T-cell (primary cell): ENCODE data around the gene MYO6. TPM values are rescaled to one million over a fixed set of nuclear protein-coding genes. Genes with fewer than 3 reads are reported as not detected.

Experiments
- ATAC-seq, 4 experiments: fragments of 200-7000 bp in 3 of 4; fragments of 150-1000 bp in 1 of 4; cut with Tn5 transposase; replicated peaks in 1 of 4; 1 replicate in 3 of 4; 2 replicates in 1 of 4; pipeline ENCODE4 v1.10.0; 2021; ENCODE audit warnings: moderate library complexity in 3 of 4, mild to moderate bottlenecking in 2 of 4, moderate number of reproducible peaks in 1 of 4
- CTCF ChIA-PET, 2 donors: fragments of 300-600 bp; sonication (Branson Sonifier 250); formaldehyde crosslinking; loops; one replicate each; lab custom pipeline; 2022; ENCODE audit warnings: antibody characterized with exemption in 2 of 2; lab: Charles Lee
- POLR2A ChIA-PET, 2 donors: fragments of 300-600 bp; sonication (Branson Sonifier 250); formaldehyde crosslinking; loops; one replicate each; lab custom pipeline; 2022; ENCODE audit warnings: antibody characterized with exemption in 2 of 2; lab: Charles Lee
- DNase-seq, 35 experiments: peaks; one replicate each; pipeline versions ENCODE4 v3.0.0 to v3.0.0-alpha.2; 2013 to 2023
- H3K27ac ChIP-seq: one replicate; pipeline ENCODE4 v1.5.1; 2013; ENCODE audit warnings: low read length
- H3K27me3 ChIP-seq, 2 experiments: replicated peaks in 1 of 2; 1 replicate in 1 of 2; 2 replicates in 1 of 2; pipeline versions ENCODE4 v1.6.1 to v1.7.0; 2013; ENCODE audit warnings: low read length in 1 of 2, mixed read lengths in 1 of 2; ENCODE audit not compliant: control insufficient read depth in 2 of 2, insufficient read depth in 2 of 2; ENCODE audit errors: extremely low read depth in 1 of 2
- H3K36me3 ChIP-seq, 2 donors: 1 replicate in 1 of 2; 2 replicates in 1 of 2; pipeline versions ENCODE4 v1.6.1 to v1.7.0; 2013; ENCODE audit warnings: low read length in 1 of 2; ENCODE audit not compliant: control insufficient read depth in 2 of 2, insufficient read depth in 1 of 2; ENCODE audit errors: extremely low read depth in 1 of 2
- H3K4me1 ChIP-seq, 2 experiments: 1 replicate in 1 of 2; 2 replicates in 1 of 2; pipeline versions ENCODE4 v1.6.1 to v1.7.0; 2013; ENCODE audit warnings: low read length in 2 of 2, mixed read lengths in 1 of 2; ENCODE audit not compliant: insufficient read depth in 2 of 2, control insufficient read depth in 1 of 2; ENCODE audit errors: extremely low read depth in 1 of 2
- H3K4me3 ChIP-seq, 2 donors: 1 replicate in 1 of 2; 2 replicates in 1 of 2; pipeline versions ENCODE4 v1.5.1 to v1.7.0; 2013; ENCODE audit warnings: mild to moderate bottlenecking in 2 of 2, low read length in 1 of 2, moderate library complexity in 1 of 2; ENCODE audit not compliant: control insufficient read depth in 1 of 2; ENCODE audit errors: extremely low read depth in 1 of 2
- H3K9me3 ChIP-seq: 2 replicates; pipeline ENCODE4 v1.7.0; 2013
- H3K27ac Mint-ChIP-seq, 2 donors: one replicate each; pipeline ENCODE4 v1.8.0; 2020 to 2021; ENCODE audit warnings: mild to moderate bottlenecking in 2 of 2, mixed read lengths in 2 of 2
- H3K27me3 Mint-ChIP-seq, 2 donors: one replicate each; pipeline ENCODE4 v1.8.0; 2021 to 2022; ENCODE audit warnings: mixed read lengths in 2 of 2
- H3K36me3 Mint-ChIP-seq: one replicate; pipeline ENCODE4 v1.8.0; 2021; ENCODE audit warnings: mixed read lengths
- H3K4me1 Mint-ChIP-seq, 3 donors: one replicate each; pipeline ENCODE4 v1.8.0; 2020 to 2022; ENCODE audit warnings: mixed read lengths in 3 of 3, mild to moderate bottlenecking in 1 of 3
- H3K4me3 Mint-ChIP-seq, 3 donors: one replicate each; pipeline ENCODE4 v1.8.0; 2020 to 2022; ENCODE audit warnings: mild to moderate bottlenecking in 3 of 3, mixed read lengths in 3 of 3, moderate library complexity in 3 of 3
- H3K9me3 Mint-ChIP-seq, 3 donors: one replicate each; pipeline ENCODE4 v1.8.0; 2020 to 2022; ENCODE audit warnings: mixed read lengths in 3 of 3
- WGBS: methylation state at CpG from one replicate; pipeline ENCODE4 v1.1.5; 2013; ENCODE audit warnings: missing lambda C conversion rate; ENCODE audit not compliant: insufficient coverage; 5-methylcytosine and 5-hydroxymethylcytosine counted together
- total RNA-seq, 35 experiments: library from RNA in 6 of 35; stranded (reverse) in 6 of 35; fragments of 120-200 nt in 1 of 35; gene quantifications; one replicate each; pipeline versions ENCODE4 v1.2.1 to v1.2.4 and lab custom pipeline; 2013 to 2026

Gene MYO6
- total RNA-seq, 5 donors from 2014 or later (not counting 1 experiment from before 2014, with no cell fraction given), result 2.2 to 4.5 (median 2.4) TPM

DNA sequence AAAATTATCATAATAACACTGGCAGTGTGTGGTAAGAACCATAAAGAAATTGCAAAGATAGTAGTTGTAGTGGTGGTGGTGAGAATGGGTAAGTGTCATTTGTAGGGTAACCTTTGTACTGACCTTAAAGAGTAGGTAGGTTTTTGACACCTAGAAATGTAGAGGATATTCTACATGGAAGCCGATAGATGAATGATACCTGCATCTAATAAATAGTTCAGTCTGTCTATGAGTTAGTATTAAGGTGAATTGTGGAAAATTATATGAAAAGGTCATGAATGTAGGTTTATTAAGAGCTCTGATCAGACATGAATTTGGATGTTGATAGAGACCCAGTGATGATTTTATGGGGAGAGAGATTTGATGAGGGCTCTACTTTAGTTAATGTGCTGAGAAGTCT is 78.1 kb downstream of the MYO6 start:
- H3K27me3 Mint-ChIP-seq, result peaks cover 0 to 8% of the 10 kb centered on the region in 2 donors
- H3K36me3 Mint-ChIP-seq, result no peaks in the 10 kb centered on the region
- H3K4me3 Mint-ChIP-seq, result no peak overlapping the region
- no peak overlapping the region for H3K27ac Mint-ChIP-seq
- Histone ChIP-seq H3K36me3 (no peaks in the 10 kb centered on the region), H3K9me3 (no peaks in the 10 kb centered on the region), H3K4me3 (no peak overlapping the region), H3K27ac (no peak overlapping the region), H3K27me3 (no peaks in the 10 kb centered on the region), H3K4me1 (no peaks in the 10 kb centered on the region)
- ChIA-PET POLR2A (no interaction called here), CTCF (no interaction called here)
- no CpG with 5 or more reads among the region's 1 CpG for WGBS
- no peaks in the 10 kb centered on the region for H3K9me3 Mint-ChIP-seq
- H3K4me1 Mint-ChIP-seq, result no peaks in the 10 kb centered on the region
- ATAC-seq (no peak), DNase-seq (no peak)

DNA sequence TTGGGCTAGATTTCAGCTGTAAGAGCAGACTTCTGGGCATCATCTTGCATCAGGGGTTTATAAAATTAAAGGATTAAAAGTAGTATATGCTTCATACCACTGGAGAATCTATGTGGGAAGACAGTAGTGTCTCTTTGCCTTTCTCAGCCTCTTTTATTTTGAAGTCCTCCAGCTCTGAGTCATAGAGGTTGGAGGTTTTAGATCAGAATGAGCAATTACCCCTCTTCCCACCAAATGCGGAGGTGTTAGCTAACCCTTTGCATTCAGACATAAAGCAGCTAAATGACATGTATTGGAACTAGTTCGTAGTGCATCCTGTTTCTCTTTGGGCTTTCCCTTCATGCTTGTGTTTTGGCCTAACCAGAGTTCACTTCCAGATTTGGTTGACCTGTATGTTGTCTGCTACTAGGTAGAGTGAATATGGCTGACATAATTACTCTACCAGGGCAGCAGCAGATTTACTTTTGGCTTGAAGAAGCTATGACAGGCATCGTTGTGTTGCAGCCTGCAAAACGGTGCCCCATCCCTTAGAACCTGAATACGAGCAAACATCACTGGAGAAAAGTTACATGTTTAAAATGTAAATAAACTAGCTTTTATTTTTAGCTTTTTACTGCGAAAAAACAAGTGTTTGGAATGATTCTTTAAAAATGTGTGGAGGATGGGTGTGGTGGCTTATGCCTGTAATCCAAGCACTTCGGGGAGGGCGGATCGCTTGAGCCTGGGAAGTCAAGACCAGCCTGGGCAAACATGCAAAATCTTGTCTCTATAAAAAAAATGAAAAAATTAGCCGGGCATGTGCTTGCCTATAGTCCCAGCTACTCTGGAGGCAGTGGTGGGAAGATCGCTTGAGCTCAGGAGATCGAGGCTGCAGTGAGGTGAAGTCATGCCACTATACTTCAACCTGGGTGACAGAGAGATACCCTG is 82.2 kb downstream of the MYO6 start:
- no peak overlapping the region for H3K4me3 ChIP-seq
- no peak overlapping the region for H3K27ac ChIP-seq
- Mint-ChIP-seq H3K27me3 (no peaks in the 10 kb centered on the region), H3K4me3 (no peak overlapping the region), H3K9me3 (no peaks in the 10 kb centered on the region), H3K4me1 (no peaks in the 10 kb centered on the region), H3K27ac (no peak overlapping the region), H3K36me3 (no peaks in the 10 kb centered on the region)
- H3K36me3 ChIP-seq, result no peaks in the 10 kb centered on the region
- POLR2A ChIA-PET, result no interaction called here
- H3K9me3 ChIP-seq, result no peaks in the 10 kb centered on the region
- ATAC-seq, result no peak
- no peaks in the 10 kb centered on the region for H3K4me1 ChIP-seq
- no peak for DNase-seq
- 100% methylated on average over 4 of the region's 12 CpGs for WGBS
- CTCF ChIA-PET, result no interaction called here
- H3K27me3 ChIP-seq, result no peaks in the 10 kb centered on the region

DNA sequence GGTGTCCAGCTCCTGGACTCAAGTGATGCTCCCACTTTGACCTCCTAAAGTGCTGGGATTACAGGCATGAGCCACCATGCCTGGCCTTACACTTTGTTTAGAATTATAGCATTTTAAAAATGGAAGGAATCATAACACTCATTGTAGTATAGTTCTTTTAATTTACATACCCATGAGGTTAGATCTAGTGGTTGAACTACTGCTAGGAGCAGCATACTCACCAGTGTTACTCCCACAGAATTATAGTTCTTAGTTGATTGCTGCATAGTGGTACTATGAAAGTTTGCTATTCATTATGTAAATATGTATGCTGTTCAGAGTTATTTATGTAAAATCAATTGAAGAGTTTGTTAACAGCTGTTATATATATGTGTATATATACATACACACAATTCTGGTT is 85.4 kb downstream of the MYO6 start:
- ATAC-seq (no peak), DNase-seq (no peak)
- no peaks in the 10 kb centered on the region for H3K9me3 Mint-ChIP-seq
- H3K27ac Mint-ChIP-seq, result no peak overlapping the region
- Histone ChIP-seq H3K27ac (no peak overlapping the region), H3K27me3 (no peaks in the 10 kb centered on the region), H3K4me1 (no peaks in the 10 kb centered on the region), H3K4me3 (no peak overlapping the region), H3K36me3 (no peaks in the 10 kb centered on the region), H3K9me3 (no peaks in the 10 kb centered on the region)
- peaks cover 3% of the 10 kb centered on the region for H3K36me3 Mint-ChIP-seq
- POLR2A ChIA-PET, result no interaction called here
- CTCF ChIA-PET, result no interaction called here
- H3K4me3 Mint-ChIP-seq, result no peak overlapping the region
- no peaks in the 10 kb centered on the region for H3K4me1 Mint-ChIP-seq
- H3K27me3 Mint-ChIP-seq, result no peaks in the 10 kb centered on the region

DNA sequence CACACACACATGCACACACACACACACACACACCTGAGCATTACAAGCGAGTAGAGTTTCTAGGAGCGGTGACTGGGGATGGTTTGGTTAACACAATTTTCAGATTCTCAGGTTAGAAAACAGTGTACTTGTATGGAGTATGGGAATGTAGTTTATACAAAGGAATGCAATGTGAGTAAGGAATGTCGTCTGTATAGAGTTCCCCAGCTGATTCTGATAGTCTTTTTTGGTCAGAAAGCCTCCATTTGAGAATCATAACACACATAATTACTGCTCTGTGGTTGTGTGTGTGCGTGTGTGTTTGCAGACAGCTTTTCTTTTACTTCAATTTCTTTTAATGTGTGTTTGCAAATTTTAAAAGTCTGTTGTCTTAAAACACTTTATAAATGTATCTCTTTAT is 93.2 kb downstream of the MYO6 start:
- no peaks in the 10 kb centered on the region for H3K4me1 ChIP-seq
- H3K27ac Mint-ChIP-seq, result no peak overlapping the region
- peaks cover 3% of the 10 kb centered on the region for H3K36me3 Mint-ChIP-seq
- H3K36me3 ChIP-seq, result no peaks in the 10 kb centered on the region
- no peak overlapping the region for H3K4me3 Mint-ChIP-seq
- ChIA-PET CTCF (interaction anchor here (0.6 to 1.2 kb wide), 2 partner anchors 13 to 1754 kb away, joined by 4 read pairs; no protein-coding TSS in a partner anchor), POLR2A (no interaction called here)
- no peaks in the 10 kb centered on the region for H3K4me1 Mint-ChIP-seq
- no peak overlapping the region for H3K4me3 ChIP-seq
- no peak overlapping the region for H3K27ac ChIP-seq
- H3K9me3 ChIP-seq, result no peaks in the 10 kb centered on the region
- WGBS, result no CpG with 5 or more reads among the region's 4 CpGs
- no peaks in the 10 kb centered on the region for H3K27me3 ChIP-seq
- DNase-seq, result no peak
- ATAC-seq, result no peak
- H3K9me3 Mint-ChIP-seq, result no peaks in the 10 kb centered on the region
- peaks cover 0 to 5% of the 10 kb centered on the region in 2 donors for H3K27me3 Mint-ChIP-seq

DNA sequence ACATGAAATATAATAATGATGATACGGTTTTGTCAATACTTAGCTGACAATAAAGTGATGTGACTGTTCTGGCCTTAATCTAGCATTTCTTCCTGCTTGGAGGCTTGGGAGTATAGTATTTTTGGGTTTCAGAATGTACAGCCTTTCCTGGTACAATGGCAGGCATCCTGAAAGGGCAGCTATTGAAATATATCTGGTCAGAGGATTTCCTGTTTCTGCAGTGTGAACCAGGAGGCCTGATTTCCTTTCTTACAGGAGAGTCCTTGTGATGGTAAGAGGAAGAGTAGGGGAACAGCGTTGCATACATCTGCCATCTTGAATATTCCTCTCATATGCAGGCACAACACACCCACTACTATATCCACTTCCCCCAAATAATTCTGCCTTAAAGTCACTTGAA is 93.7 kb downstream of the MYO6 start:
- H3K27me3 Mint-ChIP-seq, result peaks cover 0 to 5% of the 10 kb centered on the region in 2 donors
- ATAC-seq, result no peak
- WGBS, result no CpG with 5 or more reads among the region's 2 CpGs
- no peaks in the 10 kb centered on the region for H3K27me3 ChIP-seq
- no peak overlapping the region for H3K27ac Mint-ChIP-seq
- peaks cover 3% of the 10 kb centered on the region for H3K36me3 Mint-ChIP-seq
- H3K4me3 ChIP-seq, result no peak overlapping the region
- no peaks in the 10 kb centered on the region for H3K9me3 Mint-ChIP-seq
- DNase-seq, result no peak
- H3K4me1 Mint-ChIP-seq, result no peaks in the 10 kb centered on the region
- H3K27ac ChIP-seq, result no peak overlapping the region
- no peaks in the 10 kb centered on the region for H3K4me1 ChIP-seq
- ChIA-PET POLR2A (no interaction called here), CTCF (interaction anchor here (0.6 to 1.2 kb wide), 2 partner anchors 13 to 1754 kb away, joined by 4 read pairs; no protein-coding TSS in a partner anchor)
- no peak overlapping the region for H3K4me3 Mint-ChIP-seq
- no peaks in the 10 kb centered on the region for H3K9me3 ChIP-seq
- H3K36me3 ChIP-seq, result no peaks in the 10 kb centered on the region

DNA sequence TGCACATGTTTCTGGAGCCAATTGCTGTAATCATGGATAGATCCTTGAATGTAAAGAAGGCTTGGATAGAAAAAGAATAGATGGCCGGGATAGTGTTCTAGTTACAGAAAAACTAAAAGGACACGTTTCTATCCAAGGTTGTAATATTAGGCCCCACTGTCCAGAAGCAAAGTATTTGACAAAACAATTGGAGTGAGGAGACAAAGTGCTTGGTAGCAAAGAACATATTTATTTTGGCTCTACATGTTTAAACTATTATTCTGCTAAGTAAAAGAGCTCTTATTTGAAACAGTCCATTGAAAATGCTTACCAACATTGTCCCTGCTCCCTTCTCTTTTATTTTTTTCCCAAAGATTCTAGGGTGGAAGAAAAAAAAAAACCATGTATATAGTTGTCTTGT is 94.4 kb downstream of the MYO6 start:
- H3K36me3 Mint-ChIP-seq, result peaks cover under 1% of the 10 kb centered on the region
- POLR2A ChIA-PET, result no interaction called here
- CTCF ChIA-PET, result no interaction called here
- no peaks in the 10 kb centered on the region for H3K4me1 Mint-ChIP-seq
- Histone ChIP-seq H3K27ac (no peak overlapping the region), H3K4me1 (no peaks in the 10 kb centered on the region), H3K27me3 (no peaks in the 10 kb centered on the region), H3K4me3 (no peak overlapping the region), H3K9me3 (no peaks in the 10 kb centered on the region), H3K36me3 (no peaks in the 10 kb centered on the region)
- H3K27me3 Mint-ChIP-seq, result peaks cover 0 to 5% of the 10 kb centered on the region in 2 donors
- DNase-seq (no peak), ATAC-seq (no peak)
- H3K4me3 Mint-ChIP-seq, result no peak overlapping the region
- no CpG with 5 or more reads among the region's 2 CpGs for WGBS
- H3K27ac Mint-ChIP-seq, result no peak overlapping the region
- no peaks in the 10 kb centered on the region for H3K9me3 Mint-ChIP-seq
